ENCODE results near the gene SNX9.

- TF ChIP-seq, protein P1, sequence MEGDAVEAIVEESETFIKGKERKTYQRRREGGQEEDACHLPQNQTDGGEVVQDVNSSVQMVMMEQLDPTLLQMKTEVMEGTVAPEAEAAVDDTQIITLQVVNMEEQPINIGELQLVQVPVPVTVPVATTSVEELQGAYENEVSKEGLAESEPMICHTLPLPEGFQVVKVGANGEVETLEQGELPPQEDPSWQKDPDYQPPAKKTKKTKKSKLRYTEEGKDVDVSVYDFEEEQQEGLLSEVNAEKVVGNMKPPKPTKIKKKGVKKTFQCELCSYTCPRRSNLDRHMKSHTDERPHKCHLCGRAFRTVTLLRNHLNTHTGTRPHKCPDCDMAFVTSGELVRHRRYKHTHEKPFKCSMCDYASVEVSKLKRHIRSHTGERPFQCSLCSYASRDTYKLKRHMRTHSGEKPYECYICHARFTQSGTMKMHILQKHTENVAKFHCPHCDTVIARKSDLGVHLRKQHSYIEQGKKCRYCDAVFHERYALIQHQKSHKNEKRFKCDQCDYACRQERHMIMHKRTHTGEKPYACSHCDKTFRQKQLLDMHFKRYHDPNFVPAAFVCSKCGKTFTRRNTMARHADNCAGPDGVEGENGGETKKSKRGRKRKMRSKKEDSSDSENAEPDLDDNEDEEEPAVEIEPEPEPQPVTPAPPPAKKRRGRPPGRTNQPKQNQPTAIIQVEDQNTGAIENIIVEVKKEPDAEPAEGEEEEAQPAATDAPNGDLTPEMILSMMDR (IDR thresholded peaks at IDR 0.05): no peak
- no peak for TF ChIP-seq POLR2A (IDR thresholded peaks at IDR 0.05)
These were observed 49.7 kb upstream of the SNX9 start for GRCh38 chr6:157773248-157773773.
